SK-N-SH treated with all-trans-retinoic acid at 6 μM for 48 hours (cell line): ENCODE results near the gene EEF1G.

Experiments used
- ATAC-seq: fragments of 200-7000 bp; cut with Tn5 transposase; 3 replicates; pipeline ENCODE4 v1.9.1; 2020; ENCODE audit warnings: mild to moderate bottlenecking, moderate library complexity
- ARNTL ChIP-seq: fragments of 450-650 bp; formaldehyde crosslinking; IDR thresholded peaks from 2 replicates; pipeline ENCODE4 v1.5.0; 2020; ENCODE audit warnings: low read depth, mild to moderate bottlenecking, moderate library complexity, borderline replicate concordance
- ESRRG ChIP-seq: fragments of 250-450 bp; sonication (Bioruptor Pico); IDR thresholded peaks from 2 replicates; pipeline ENCODE4 v1.6.1; 2021; ENCODE audit warnings: mild to moderate bottlenecking
- GLIS3 ChIP-seq: fragments of 250-450 bp; sonication (Bioruptor Pico); IDR thresholded peaks from 2 replicates; pipeline ENCODE4 v1.5.0; 2020; ENCODE audit warnings: mild to moderate bottlenecking, moderate library complexity
- ISL1 ChIP-seq: fragments of 250-450 bp; sonication (Bioruptor Pico); IDR thresholded peaks from 2 replicates; pipeline ENCODE4 v2.1.2; 2022; ENCODE audit warnings: mild to moderate bottlenecking, moderate library complexity
- OSR1 ChIP-seq: fragments of 250-450 bp; sonication (Bioruptor Pico); IDR thresholded peaks from 2 replicates; pipeline ENCODE4 v1.8.0; 2022; ENCODE audit warnings: moderate library complexity, mild to moderate bottlenecking, inconsistent platforms
- RARB ChIP-seq: fragments of 250-450 bp; sonication (Bioruptor Pico); IDR thresholded peaks from 2 replicates; pipeline ENCODE4 v1.8.0; 2021; ENCODE audit warnings: mild to moderate bottlenecking, moderate library complexity
- ZNF565 ChIP-seq: fragments of 450-650 bp; formaldehyde crosslinking; conservative IDR thresholded peaks from 2 replicates; pipeline ENCODE4 v1.5.0; 2020; ENCODE audit warnings: low read depth, mild to moderate bottlenecking, moderate library complexity
- ZNF8 ChIP-seq: fragments of 450-650 bp; formaldehyde crosslinking; IDR thresholded peaks from 2 replicates; pipeline ENCODE4 v1.5.0; 2020; ENCODE audit warnings: mild to moderate bottlenecking, moderate library complexity
- TF ChIP-seq, protein P1 (sequence below): fragments of 250-450 bp; sonication (Bioruptor Pico); IDR thresholded peaks from 2 replicates; pipeline ENCODE4 v1.5.1; 2020; ENCODE audit warnings: low read depth, mild to moderate bottlenecking, moderate library complexity

The EEF1G gene

DNA sequence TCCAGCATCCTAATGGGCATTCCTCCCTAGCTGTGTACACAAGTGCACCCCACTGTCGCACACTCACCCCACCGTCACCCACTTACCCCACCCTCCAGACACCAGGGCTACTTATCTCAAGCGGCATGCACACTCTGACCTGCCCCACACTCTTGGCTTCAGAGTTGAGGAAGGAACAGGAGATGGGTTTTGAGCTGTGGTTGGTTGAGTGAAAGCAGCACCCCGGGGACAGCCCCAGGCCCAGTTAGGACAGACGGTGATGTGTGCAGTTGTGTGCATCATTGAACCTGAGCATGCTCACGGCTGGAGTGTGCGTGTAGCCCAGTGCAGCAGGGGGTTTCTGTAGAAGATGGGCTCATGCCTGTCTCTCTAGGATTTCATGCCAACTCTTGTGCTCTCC, 59.5 kb downstream of the EEF1G start (continued):
- no peak for TF ChIP-seq OSR1 (CRISPR knock-in tag)
- no peak for TF ChIP-seq ARNTL (CRISPR knock-in tag)
- no peak for TF ChIP-seq ISL1 (CRISPR knock-in tag)
- TF ChIP-seq, all 23 proteins: peak for 0

DNA sequence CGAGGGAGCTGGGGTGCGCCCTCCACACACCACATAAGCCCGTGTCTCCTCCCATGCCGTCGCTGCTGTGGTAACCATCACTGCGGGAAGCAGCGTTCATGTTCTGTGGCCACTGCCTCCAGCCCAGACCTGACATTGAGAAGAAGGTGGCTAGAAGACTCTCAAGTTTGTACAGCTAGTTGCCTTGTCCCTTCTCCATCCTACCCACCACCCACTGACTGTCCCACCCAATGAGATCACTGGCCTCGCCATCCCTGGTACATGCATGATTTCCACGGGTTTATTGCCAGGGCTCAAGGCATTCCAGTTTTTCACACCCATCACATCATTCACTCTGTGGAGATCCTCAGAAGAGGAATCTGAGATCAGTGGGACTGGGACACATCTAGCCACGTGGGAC, 60.1 kb downstream of the EEF1G start:
- no peak; the same call in 2 of the 3 replicates for ATAC-seq
- TF ChIP-seq RARB = no peak
- no peak for TF ChIP-seq ZNF565 (CRISPR knock-in tag)
- TF ChIP-seq ISL1 (CRISPR knock-in tag) = no peak
- TF ChIP-seq GLIS3 = no peak
- TF ChIP-seq OSR1 (CRISPR knock-in tag) = no peak
- TF ChIP-seq ARNTL (CRISPR knock-in tag) = no peak
- TF ChIP-seq, protein P1, sequence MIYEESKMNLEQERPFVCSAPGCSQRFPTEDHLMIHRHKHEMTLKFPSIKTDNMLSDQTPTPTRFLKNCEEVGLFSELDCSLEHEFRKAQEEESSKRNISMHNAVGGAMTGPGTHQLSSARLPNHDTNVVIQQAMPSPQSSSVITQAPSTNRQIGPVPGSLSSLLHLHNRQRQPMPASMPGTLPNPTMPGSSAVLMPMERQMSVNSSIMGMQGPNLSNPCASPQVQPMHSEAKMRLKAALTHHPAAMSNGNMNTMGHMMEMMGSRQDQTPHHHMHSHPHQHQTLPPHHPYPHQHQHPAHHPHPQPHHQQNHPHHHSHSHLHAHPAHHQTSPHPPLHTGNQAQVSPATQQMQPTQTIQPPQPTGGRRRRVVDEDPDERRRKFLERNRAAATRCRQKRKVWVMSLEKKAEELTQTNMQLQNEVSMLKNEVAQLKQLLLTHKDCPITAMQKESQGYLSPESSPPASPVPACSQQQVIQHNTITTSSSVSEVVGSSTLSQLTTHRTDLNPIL (CRISPR knock-in tag) = no peak

DNA sequence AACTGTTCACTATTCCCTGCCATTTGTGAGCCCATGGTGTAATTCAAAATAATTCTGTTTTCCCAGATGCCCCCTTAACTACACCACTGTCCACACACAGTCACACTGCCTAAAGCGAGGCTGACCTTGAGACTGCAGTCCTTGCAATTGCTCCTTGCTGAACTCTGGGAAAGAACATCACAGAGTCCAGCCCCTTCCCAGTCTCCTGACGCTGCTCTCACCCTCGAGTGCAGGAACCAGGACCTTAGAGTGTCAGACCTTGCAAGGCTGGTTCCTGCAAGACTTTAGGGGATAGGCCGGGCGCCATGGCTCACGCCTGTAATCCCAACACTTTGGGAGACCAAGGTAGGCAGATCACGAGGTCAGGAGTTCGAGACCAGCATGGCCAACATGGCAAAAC, 60.7 kb downstream of the EEF1G start:
- peak; percentile 2; the same call in 1 of the 3 replicates for ATAC-seq
- TF ChIP-seq ESRRG (CRISPR knock-in tag) (no peak), ZNF565 (CRISPR knock-in tag) (no peak), ZNF8 (CRISPR knock-in tag) (no peak), RARB (no peak)
